C4-2B (cell line): Measurements from ENCODE around the gene PTPRM.

ENCODE experiments used
- ZFX ChIP-seq: fragments of 450-650 bp; IDR thresholded peaks from 2 replicates; pipeline ENCODE4 v1.6.1; 2017
- TF ChIP-seq, protein P1 (sequence below): fragments of 450-650 bp; conservative IDR thresholded peaks from 2 replicates; pipeline ENCODE4 v1.5.1; 2017; ENCODE audit warnings: mild to moderate bottlenecking

DNA sequence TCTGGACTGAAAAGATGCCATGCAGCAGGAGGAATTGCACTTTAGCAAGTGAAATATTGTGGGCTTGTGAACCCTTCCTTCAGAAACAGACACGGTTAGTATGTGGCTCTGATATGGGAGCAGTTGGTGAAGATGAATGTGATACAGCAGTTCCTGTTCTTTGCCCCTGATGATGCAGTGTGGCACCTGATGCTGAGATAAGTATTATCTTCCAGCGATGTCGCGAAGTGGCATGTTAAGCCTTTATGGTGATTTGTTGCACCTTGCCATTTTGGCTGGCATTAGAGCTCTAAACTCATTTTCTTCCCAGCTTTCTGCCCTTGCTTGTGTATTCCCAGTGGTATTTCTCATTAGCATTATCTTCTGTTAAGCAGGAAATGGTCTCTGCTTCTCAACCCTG, 600.6 kb downstream of the PTPRM start:
- TF ChIP-seq, protein P1, sequence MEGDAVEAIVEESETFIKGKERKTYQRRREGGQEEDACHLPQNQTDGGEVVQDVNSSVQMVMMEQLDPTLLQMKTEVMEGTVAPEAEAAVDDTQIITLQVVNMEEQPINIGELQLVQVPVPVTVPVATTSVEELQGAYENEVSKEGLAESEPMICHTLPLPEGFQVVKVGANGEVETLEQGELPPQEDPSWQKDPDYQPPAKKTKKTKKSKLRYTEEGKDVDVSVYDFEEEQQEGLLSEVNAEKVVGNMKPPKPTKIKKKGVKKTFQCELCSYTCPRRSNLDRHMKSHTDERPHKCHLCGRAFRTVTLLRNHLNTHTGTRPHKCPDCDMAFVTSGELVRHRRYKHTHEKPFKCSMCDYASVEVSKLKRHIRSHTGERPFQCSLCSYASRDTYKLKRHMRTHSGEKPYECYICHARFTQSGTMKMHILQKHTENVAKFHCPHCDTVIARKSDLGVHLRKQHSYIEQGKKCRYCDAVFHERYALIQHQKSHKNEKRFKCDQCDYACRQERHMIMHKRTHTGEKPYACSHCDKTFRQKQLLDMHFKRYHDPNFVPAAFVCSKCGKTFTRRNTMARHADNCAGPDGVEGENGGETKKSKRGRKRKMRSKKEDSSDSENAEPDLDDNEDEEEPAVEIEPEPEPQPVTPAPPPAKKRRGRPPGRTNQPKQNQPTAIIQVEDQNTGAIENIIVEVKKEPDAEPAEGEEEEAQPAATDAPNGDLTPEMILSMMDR: no peak
- TF ChIP-seq ZFX: no peak
